NCI-H526 treated with DMSO at 0.1 percent for 48 hours (cell line): ENCODE data around the gene HIVEP2.
A peak's percentile ranks its signal among the peaks of the same experiment; 100 is the strongest.

Experiments used
- DNase-seq: peaks from one replicate; lab custom pipeline; 2025; lab: John Stamatoyannopoulos, UW

Gene HIVEP2

DNA sequence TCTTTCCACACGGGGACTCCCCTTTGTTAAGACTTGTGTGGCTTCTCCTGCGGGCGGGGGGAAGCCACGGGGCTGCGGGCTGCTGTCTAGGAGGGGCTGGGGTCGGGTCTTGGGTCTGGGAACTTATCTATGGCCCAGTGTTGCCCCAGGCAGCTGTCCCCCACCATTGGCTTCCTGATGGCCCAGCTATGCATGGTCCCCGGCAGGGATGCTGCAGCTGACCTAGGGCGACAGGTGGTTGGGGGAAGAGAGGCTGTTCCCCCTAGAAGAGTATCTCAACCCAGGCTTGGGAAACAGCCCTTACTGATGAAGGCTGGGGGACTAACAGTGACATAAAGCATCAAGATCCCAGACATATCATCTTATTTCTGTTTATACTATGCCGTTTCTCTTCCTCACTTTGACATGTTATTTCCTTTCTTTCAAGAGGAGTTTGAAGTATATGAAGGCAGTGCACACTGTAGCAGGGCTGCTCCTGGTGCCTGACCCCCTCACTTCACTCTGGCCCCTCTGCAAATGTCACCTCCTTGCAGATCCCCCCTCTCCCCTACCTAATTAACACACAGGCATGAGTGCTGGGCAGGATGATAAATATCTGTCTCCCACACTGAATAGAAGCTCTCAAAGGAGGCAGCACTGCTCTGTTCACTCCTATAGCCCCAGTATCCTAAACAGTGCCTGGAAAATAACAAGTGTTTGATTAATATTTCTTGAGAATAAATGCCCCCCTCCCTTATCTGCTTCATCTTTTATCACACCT is 87.0 kb downstream of the HIVEP2 start:
- DNase-seq = no peak

DNA sequence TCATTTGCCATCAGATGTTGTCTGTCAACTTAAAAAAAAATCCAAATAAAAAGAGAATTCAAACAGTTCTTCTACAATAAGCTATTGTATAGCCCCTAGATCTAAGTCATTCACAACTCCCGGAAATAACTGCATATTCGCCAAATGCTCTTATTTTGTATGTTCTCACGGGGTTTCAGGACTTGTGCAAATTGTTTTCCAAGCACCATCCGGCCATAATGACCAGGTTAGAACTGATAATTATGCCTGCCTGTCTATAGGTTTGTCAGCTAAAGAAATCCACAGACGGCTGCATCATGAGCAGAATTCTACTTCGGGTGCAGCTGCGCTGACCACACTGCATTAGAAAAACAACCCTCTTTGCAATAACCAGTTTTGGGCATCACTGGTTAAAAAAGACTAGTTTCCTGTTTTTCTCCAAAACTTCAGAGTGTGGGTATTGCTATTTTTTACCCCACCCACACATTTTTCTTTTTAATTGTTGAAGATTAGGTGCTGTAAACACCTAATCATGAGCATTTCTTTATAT is 87.7 kb downstream of the HIVEP2 start:
- no peak for DNase-seq

GRCh38 chr6:142856624-142857232 is 88.2 kb downstream of the HIVEP2 start:
- DNase-seq = no peak

GRCh38 chr6:142855893-142856623 is 88.9 kb downstream of the HIVEP2 start:
- DNase-seq = no peak

DNA sequence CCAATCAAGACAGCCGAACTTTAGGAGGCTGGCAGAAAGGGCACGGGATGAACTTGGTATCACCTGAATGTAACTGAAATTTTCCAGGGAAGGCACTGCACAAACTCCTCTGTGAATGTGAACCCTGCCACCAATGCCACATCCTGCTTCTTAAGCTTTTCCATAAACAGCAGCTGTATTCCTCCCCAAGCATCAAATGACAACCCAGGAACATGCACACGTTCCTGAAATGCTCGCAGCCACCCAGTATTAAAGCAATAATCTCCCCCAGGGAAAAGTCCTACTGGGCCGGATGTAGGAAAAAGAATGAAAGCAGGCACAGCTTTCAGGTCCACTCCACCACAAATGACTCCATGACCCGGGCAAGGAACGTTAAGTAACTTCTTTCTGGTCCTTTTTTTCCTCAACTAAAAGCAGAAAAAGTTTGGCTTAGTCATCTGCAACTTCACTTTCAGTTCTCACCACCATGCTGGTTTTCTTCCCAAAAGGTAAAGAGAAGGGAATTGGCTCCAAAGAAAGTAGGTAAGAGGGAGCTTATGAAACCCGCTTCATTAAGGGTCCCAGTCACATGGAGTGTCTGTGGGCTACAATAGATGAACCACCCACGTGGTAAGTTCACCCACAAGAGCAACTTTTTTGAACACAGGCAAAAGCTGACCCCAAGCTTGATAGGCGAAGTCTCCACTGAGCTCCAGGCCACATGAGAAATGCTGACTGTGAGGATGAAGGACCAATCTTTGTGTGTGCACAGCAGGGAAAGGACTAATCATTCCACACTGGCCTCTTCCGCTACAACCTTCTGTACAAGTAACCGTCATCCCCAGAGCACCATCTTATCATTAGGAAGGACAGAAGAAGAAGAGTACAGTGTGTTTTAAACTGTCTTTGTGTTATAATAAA is 90.1 kb downstream of the HIVEP2 start:
- DNase-seq = no peak

GRCh38 chr6:142853244-142854180 is 91.5 kb downstream of the HIVEP2 start:
- DNase-seq = no peak

GRCh38 chr6:142851601-142852000 is 93.4 kb downstream of the HIVEP2 start:
- DNase-seq = no peak

- DNase-seq = no peak
Measured at GRCh38 chr6:142850679-142851423, 94.1 kb downstream of the HIVEP2 start.

GRCh38 chr6:142848976-142849375 is 96.0 kb downstream of the HIVEP2 start:
- DNase-seq = peak; percentile 44

DNA sequence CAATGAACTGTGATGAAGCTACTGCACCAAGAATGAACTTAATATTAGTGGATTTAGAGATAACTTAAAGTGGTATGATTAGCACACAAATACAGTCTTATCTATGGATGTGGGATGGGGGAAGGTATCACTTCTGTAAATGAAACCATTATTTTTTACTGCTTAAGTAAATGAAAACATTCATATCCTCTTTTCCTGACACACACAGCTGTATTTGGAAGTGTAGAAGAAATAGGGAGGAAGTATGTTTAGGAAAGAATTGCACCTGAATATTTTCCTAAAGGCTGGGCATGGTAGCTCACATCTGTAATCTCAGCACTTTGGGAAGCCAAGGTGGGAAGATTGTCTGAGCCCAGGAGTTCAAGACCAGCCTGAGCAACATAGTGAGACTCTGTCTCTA is 96.8 kb downstream of the HIVEP2 start:
- DNase-seq = no peak

- DNase-seq = no peak
Measured at GRCh38 chr6:142846883-142847287, 98.1 kb downstream of the HIVEP2 start.

GRCh38 chr6:142846459-142846831 is 98.5 kb downstream of the HIVEP2 start:
- DNase-seq = no peak

- DNase-seq = peak; percentile 78
Measured at GRCh38 chr6:142845624-142846458, 99.1 kb downstream of the HIVEP2 start.

- peak; percentile 59 for DNase-seq
Measured at GRCh38 chr6:142845143-142845571, 99.8 kb downstream of the HIVEP2 start.

- DNase-seq = no peak
Measured at GRCh38 chr6:142844065-142844755, 100.8 kb downstream of the HIVEP2 start.

- DNase-seq = peak; percentile 49
Measured at GRCh38 chr6:142843361-142843760, 101.6 kb downstream of the HIVEP2 start.

GRCh38 chr6:142842418-142843261 is 102.3 kb downstream of the HIVEP2 start:
- DNase-seq = peak; percentile 61
